Mammary epithelial cell (primary cell): ENCODE measurements around the gene KAT8.

Experiments
- EZH2 ChIP-seq: IDR thresholded peaks from 2 replicates; pipeline ENCODE4 v1.6.1; 2012; ENCODE audit warnings: low read length, inconsistent platforms, borderline replicate concordance
- TF ChIP-seq, protein P1 (sequence below), 2 donors: IDR thresholded peaks in 1 of 2; conservative IDR thresholded peaks in 1 of 2; 2 replicates each; pipeline ENCODE4 v1.5.1; 2011 to 2012; ENCODE audit warnings: inconsistent platforms in 2 of 2, low read length in 2 of 2, mild to moderate bottlenecking in 2 of 2, control low read depth in 1 of 2, low read depth in 1 of 2; ENCODE audit not compliant: insufficient read depth in 1 of 2; ENCODE audit errors: extremely low read depth in 1 of 2

DNA sequence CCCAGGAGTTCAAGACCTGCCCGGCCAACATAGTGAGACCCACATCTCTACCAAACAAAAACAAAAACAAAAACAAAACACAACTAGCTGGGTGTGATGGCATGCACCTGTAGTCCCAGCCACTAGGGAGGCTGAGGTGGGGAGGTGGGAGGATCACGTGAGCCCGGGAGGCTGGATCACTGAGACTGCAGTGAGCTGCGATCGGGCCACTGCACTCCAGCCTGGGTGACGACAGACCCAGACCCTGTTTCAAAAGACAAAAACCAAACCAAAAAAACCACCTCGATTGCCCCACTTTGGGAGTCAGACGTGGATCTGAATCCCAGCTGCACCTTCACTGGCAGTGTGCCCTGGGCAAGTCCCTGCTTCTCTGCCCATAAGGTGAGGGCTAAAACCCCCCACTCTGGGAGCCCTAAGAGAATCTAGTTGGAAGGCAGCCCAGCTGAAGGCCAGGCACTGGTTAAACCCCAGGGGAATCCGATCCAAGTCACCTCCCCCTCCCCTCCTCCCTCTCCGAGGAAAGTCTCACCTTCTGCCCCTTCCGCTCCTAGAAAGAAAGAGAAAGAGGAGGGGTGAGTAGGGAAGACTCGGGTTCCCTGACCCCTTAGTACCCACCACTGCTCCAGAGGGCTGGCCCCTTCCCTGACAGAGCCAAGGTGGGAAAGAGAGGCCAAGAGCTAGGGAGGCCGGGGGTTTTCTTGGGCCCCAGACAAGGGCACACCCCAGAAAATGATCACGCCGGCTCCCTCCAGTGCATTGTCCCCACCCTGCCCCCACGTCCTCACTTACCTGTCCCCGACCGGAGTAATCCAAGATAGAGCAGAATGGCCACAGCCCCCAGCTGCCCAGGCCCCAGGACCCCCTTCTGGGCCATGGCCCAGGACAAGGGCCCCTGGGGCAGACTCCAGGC lies 17.4 kb downstream of the KAT8 start:
- TF ChIP-seq, protein P1, sequence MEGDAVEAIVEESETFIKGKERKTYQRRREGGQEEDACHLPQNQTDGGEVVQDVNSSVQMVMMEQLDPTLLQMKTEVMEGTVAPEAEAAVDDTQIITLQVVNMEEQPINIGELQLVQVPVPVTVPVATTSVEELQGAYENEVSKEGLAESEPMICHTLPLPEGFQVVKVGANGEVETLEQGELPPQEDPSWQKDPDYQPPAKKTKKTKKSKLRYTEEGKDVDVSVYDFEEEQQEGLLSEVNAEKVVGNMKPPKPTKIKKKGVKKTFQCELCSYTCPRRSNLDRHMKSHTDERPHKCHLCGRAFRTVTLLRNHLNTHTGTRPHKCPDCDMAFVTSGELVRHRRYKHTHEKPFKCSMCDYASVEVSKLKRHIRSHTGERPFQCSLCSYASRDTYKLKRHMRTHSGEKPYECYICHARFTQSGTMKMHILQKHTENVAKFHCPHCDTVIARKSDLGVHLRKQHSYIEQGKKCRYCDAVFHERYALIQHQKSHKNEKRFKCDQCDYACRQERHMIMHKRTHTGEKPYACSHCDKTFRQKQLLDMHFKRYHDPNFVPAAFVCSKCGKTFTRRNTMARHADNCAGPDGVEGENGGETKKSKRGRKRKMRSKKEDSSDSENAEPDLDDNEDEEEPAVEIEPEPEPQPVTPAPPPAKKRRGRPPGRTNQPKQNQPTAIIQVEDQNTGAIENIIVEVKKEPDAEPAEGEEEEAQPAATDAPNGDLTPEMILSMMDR (conservative IDR thresholded peaks at IDR 0.05 in 1 of 2, IDR thresholded peaks at IDR 0.05 in 1 of 2; ENCODE audit: extremely low read depth in 1 of 2, insufficient read depth in 1 of 2, low read depth in 1 of 2, low read length in 2 of 2), result peak in 1 of 2 donors; percentile 25
- no peak for TF ChIP-seq EZH2
